ENCODE data around the gene NINJ2.

NINJ2 gene

DNA sequence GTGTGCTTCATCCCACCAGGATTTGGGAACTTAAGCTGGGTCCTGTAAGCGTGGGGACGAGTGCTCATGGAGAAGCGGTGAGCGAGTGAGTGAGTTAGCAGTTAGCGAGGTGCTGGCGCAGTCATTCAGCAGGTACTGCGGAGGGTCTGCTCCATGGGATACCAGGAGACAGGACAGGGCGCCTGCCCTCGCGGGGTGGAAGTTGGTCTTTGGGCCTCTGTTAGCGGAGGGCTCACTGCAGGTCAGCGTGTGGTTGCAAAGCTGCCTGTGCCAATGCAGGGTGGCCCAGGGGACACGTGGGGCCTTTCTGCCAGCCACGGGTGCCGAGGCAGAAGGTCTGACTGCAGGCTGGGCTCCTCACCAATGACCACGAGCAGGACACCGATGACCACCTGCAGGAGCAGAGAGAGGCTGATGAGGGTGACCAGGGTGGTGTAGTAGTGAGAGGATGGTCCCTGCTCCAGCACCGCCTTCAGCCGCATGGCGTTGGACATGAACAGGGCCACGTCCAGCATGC is 97.6 kb downstream of the NINJ2 start:
- no peak for DNase-seq

DNA sequence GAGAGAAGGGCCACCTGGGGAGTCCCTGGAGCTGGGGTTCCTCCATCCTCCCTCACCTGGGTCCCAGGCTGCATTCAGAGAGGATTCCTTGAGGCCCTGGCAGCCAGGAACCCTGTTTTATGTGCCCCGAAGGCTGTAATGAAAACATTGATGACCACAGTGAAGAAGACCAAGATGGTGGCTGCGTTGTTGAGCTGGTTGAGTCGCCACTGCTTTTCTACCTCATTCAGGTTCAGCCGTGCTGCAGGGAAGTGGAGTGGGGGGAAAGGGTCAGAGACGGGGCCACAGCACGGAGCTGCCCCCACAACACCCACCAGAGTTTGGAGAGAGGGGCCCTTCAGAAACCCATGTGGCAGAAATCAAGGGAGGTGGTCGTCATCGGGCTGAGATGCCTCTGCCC is 98.1 kb downstream of the NINJ2 start:
- DNase-seq, result no peak

DNA sequence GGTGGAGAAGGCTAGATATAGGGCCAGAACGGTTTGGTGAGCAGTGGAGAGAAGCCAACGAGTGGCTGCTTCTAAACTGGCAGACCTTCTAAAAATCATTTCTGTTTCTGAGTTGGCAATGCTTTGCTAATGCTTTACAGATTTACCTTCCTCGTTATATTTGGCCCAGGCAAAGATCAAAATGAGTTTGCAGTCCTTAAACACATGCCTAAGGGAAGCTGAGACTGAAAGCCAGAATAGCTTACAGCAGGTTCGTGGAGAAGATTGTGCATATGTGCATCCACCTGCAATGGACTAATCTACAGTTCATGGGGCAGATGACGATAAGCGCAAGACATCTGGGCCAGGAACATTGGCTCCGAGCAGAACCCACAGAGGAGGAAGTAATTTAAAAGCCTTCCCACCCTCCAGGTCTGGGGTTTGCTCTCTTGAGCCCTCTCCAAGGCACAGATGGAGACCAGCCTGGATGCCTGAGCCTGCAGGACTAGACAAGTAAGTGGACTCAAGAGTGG is 99.4 kb downstream of the NINJ2 start:
- DNase-seq, result no peak

DNA sequence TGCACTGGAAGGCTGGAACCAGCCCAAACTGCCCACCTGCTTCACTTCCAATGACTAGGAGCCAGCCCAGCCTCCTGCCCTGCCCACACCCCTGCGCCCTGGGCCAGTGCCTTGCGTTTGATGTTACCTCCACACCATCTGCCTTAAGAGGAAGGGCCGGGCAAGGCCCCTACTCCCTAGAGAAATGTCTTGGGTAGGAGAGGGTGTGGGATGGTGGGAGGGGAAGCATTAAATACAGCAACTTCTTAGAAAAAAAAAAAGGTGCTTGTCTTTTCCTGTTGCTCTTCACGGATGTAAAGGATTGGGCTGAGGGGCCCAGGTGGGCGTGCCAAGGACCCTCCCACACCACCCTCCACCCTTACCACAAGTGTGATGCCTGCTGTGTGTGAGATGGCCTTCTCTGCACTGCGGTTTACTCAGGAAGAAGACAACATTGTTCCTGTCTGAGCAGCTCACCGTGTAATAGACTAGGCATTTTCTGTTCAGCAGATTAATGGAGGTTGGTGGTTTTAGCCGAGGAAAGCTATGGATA is 99.9 kb downstream of the NINJ2 start:
- no peak for DNase-seq

DNA sequence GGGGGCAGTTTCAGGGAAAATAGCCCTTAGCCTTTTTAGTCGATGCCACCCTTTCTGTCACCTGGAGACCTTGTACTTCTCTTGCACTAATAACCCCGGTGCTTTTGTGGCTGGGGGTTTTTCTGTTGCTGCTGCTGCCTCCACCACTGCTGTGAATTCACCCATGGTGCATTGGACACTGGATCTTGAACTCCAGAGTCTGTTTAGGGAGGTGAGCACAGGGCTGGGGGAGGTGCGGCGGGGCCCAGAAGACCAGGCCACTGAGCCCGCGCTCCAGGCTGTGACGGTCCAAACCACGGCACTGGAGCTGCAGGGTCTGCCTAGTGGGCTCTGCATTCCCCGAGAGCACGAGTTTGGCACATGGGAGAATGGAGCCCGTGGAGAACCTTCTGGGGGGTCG is 100.6 kb downstream of the NINJ2 start:
- DNase-seq, result no peak

- DNase-seq, result no peak
These were observed 101.2 kb downstream of the NINJ2 start for GRCh38 chr12:561908-562593.

DNA sequence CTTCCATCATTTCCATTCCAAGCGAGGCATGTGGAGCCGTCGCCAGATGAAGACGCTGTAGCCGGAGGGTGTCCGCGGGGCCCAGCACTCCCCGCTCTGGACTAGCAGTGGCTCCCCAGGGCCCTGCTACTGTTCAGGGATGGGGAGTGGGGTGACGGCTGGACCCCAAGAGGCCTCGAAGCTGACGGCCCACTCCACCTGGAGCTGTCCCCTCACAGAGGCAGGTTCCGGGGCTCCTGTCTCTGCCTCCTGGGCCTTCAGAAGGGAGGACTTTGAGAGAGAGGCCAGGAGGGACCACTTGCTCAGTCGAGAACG is 101.9 kb downstream of the NINJ2 start:
- DNase-seq, result no peak

- no peak for DNase-seq
These were observed 102.4 kb downstream of the NINJ2 start for GRCh38 chr12:560691-561390.

DNA sequence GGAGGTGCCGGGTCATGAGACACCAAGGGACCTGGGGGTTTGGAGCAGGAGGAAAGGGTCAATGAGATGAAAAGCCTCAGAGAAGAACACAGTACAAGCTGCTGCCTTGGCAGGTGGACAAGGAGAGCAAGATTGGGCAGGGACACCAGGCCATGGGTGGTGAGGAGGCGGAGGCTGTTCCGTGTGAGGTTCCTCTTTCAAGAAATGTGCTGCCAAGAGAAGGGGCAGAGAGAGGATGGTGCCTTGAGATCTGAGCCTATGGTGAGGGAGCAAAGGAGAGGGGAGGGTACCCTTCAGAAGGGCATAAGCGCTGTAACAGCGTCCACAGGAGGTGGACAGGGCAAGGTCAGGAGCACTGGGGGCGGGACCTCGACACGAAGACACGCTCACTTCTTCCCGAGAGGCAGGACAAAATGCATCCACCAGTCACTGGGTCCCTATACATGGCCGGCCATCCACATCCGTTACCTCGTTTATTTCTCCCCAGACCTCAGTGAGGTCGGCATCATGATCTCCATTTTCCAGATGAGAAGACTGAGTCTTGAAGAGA is 103.3 kb downstream of the NINJ2 start:
- DNase-seq, result no peak

- DNase-seq, result no peak
These were observed 103.9 kb downstream of the NINJ2 start for GRCh38 chr12:559208-559905.

- no peak for DNase-seq
These were observed 104.7 kb downstream of the NINJ2 start for GRCh38 chr12:558580-558979.

DNA sequence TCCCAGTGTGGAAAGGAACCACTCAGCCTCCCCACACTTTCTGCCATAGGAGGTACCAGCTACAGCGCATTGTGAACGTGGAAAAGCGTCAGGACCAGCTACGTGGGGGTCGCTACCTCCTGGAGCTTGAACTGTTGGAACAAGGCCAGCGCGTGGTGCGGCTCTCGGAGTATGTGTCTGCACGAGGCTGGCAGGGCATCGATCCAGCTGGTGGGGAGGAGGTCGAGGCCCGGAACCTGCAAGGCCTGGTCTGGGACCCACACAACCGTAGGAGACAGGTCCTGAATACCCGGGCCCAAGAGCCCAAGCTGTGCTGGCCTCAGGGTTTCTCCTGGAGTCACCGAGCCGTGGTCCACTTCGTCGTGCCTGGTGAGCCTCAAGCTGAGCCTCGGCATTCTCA is 106.7 kb downstream of the NINJ2 start:
- no peak for DNase-seq

GRCh38 chr12:554001-554285 is 109.3 kb downstream of the NINJ2 start:
- DNase-seq, result no peak

DNA sequence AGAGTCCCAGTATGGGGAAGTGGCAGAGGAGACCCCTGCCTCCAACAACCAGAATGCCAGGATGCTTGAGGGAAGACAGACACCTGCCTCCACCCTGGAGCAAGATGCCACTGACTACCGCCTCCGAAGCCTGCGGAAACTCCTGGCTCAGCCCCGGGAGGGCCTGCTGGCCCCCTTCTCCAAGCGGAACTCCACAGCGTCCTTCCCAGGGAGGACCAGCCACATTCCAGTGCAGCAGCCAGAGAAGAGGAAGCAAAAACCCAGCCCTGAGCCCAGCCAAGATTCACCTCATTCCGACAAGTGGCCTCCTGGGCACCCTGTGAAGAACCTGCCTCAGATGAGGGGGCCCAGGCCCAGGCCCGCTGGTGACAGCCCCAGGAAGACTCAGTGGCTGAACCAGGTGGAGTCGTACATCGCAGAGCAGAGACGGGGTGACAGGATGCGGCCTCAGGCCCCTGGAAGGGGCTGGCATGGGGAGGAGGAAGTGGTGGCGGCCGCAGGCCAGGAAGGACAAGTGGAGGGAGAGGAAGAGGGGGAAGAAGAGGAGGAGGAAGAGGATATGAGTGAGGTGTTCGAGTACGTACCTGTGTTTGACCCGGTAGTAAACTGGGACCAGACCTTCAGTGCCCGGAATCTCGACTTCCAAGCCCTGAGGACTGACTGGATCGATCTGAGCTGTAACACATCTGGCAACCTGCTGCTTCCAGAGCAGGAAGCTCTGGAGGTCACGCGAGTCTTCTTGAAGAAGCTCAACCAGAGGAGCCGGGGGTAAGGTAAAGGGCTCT is 109.8 kb downstream of the NINJ2 start:
- no peak for DNase-seq

DNA sequence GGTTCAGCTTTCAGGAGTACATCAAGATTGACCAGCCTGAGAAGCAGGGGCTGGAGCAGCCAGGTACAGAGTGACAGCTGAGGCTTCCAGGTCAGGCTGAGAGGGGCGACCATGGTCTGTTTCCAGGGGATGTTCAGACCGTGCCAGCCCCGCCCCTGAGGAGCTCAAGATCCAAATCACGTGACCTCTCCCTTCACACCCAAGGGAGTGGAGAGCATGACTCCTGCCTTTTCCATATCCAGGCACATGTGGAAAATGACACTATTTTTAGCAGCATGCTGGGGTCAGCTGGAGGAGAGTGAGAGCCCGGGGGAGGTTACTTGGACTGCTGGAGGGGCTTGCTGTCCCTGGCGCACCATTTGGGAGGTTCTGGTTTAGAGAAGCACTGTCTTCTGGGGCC is 110.8 kb downstream of the NINJ2 start:
- no peak for DNase-seq

- DNase-seq, result no peak
These were observed 112.6 kb downstream of the NINJ2 start for GRCh38 chr12:550473-551260.

GRCh38 chr12:549476-550082 is 113.7 kb downstream of the NINJ2 start:
- DNase-seq, result no peak

GRCh38 chr12:547883-548470 is 115.3 kb downstream of the NINJ2 start:
- DNase-seq, result no peak

GRCh38 chr12:546920-547845 is 116.1 kb downstream of the NINJ2 start:
- peak; percentile 84 for DNase-seq
